ENCODE measurements around the gene AMPD2. TPM values are rescaled to one million over a fixed set of nuclear protein-coding genes. Genes with fewer than 3 reads are reported as not detected.

The AMPD2 gene
- total and polyA plus RNA-seq, 2 donors (not counting 3 experiments of a cell fraction or from before 2014, with no cell fraction given): 69.4 TPM

DNA sequence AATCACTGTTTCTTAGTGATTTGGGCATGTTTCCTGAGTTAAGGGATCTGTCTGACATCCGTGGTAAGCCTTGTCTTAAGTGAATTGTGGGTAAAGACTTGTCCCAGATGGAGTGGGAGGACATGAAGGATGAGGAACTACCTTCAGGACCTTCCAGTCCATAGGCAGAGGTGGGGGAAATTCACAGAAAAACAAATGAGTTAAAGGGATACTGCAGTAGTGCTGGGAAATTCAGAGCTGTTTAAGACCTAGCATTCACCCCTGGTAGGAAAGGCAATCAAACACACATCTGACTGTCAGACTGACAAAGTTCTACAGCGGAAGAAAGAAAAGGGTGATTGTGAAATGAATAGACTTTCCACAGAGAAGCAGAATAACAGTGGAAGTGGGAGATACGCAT, 3.2 kb upstream of the AMPD2 start:
- ChIA-PET CTCF (interaction anchor here (0.7 to 5.8 kb wide), 15 partner anchors 8 to 84 kb away, joined by 3 to 48 read pairs (median 5); partner anchors contain the start of gene GNAI3), POLR2A (interaction anchor here (1.0 to 1.2 kb wide), 2 partner anchors 21 to 68 kb away, joined by 3 to 12 read pairs; partner anchors contain the start of gene GNAI3)
- dilution Hi-C loops (cut with MboI; ENCODE audit: extremely low pct_ligation_motif_present, low sequenced_read_pairs): no loop called here
- peaks cover 13% of the 10 kb centered on the region for H3K79me2 ChIP-seq (ENCODE audit: control insufficient read depth, insufficient read depth, low read length)
- H4K20me1 ChIP-seq (replicated peaks; ENCODE audit: control insufficient read depth, extremely low read depth, insufficient read depth, low read length): no peaks in the 10 kb centered on the region
- H3K36me3 ChIP-seq (ENCODE audit: control insufficient read depth in 2 of 2, extremely low read depth in 1 of 2, insufficient read depth in 2 of 2, low read length in 2 of 2): no peaks in the 10 kb centered on the region
- FAIRE-seq: no peak
- no peaks in the 10 kb centered on the region for H3K9me1 ChIP-seq (replicated peaks; ENCODE audit: control insufficient read depth, extremely low read depth, insufficient read depth, low read length)
- DNase-seq (ENCODE audit: low read depth, low spot score): peak; percentile 27
- intact Hi-C loops (cut with micrococcal nuclease): loop anchor here (1.0 to 10.0 kb wide), 3 partner anchors 21 to 132 kb away; partner anchors contain the start of gene ATXN7L2
- no peak overlapping the region for H3K4me3 ChIP-seq (replicated peaks in 1 of 3; ENCODE audit: insufficient read depth in 1 of 3, low read depth in 1 of 3, low read length in 3 of 3)
- H2AFZ ChIP-seq (ENCODE audit: low read depth, low read length): no peak overlapping the region
- peaks cover 66% of the 10 kb centered on the region for H3K4me1 ChIP-seq (ENCODE audit: control insufficient read depth, extremely low read depth, insufficient read depth, low read length)
- BruUV-seq (replicated peaks): TSS peak; percentile 53
- no peaks in the 10 kb centered on the region for H3K27me3 ChIP-seq (ENCODE audit: control insufficient read depth in 2 of 2, insufficient read depth in 2 of 2, low read length in 2 of 2)
- H3K27ac ChIP-seq (ENCODE audit: insufficient read depth, low read depth, low read length): peak overlapping the region; percentile 92
- peak overlapping the region; percentile 24 for H3K9ac ChIP-seq (replicated peaks; ENCODE audit: extremely low read depth, insufficient read depth, low read length)
- H3K9me3 ChIP-seq (replicated peaks; ENCODE audit: control insufficient read depth, insufficient read depth, low read length): no peaks in the 10 kb centered on the region
- no peak for TF ChIP-seq MYC (IDR thresholded peaks at IDR 0.05; ENCODE audit: low read depth, low read length)
- TF ChIP-seq EZH2 (IDR thresholded peaks at IDR 0.05; ENCODE audit: borderline replicate concordance, low read depth, low read length, severe bottlenecking): no peak
- TF ChIP-seq POLR2AphosphoS5 (IDR thresholded peaks at IDR 0.05; ENCODE audit: insufficient read depth, low read depth, low read length): no peak
- no peak for TF ChIP-seq CTCF (IDR thresholded peaks at IDR 0.05; ENCODE audit: extremely low read depth in 1 of 2, insufficient read depth in 1 of 2, low read depth in 1 of 2, low read length in 2 of 2)
- no peak for TF ChIP-seq GATA2 (IDR thresholded peaks at IDR 0.05; ENCODE audit: insufficient read depth, insufficient read length, low read depth, low read length)
- no peak for TF ChIP-seq MAX (IDR thresholded peaks at IDR 0.05; ENCODE audit: insufficient read depth, insufficient read length)
- H3K4me2 ChIP-seq (ENCODE audit: insufficient read depth, low read length): peak overlapping the region; percentile 60
